Activated T-cell treated with anti-CD3 and anti-CD28 coated beads, Interleukin-2, amount 50 U/mL, for 4 hours (primary cell): ENCODE data around the gene CHD6. TPM values are rescaled to one million over a fixed set of nuclear protein-coding genes. Genes with fewer than 3 reads are reported as not detected.
"Not testable (repeated sequence)": the region's sequence is repeated elsewhere in the genome, so short reads cannot be mapped to it uniquely, and the experiment has no call there.

Source experiments
- ATAC-seq, 2 donors: fragments of 200-7000 bp; cut with Tn5 transposase; one replicate each; pipeline ENCODE4 v1.10.0; 2021
- DNase-seq: peaks from one replicate; pipeline ENCODE4 v3.0.0-alpha.2; 2020
- H3K27me3 Mint-ChIP-seq: one replicate; pipeline ENCODE4 v1.8.0; 2021; ENCODE audit warnings: low read depth, mixed read lengths
- H3K36me3 Mint-ChIP-seq: one replicate; pipeline ENCODE4 v1.8.0; 2022; ENCODE audit warnings: mixed read lengths; ENCODE audit not compliant: insufficient read depth
- H3K4me1 Mint-ChIP-seq: one replicate; pipeline ENCODE4 v1.8.0; 2021; ENCODE audit warnings: low read depth, mixed read lengths
- H3K4me3 Mint-ChIP-seq: one replicate; pipeline ENCODE4 v1.8.0; 2021; ENCODE audit warnings: mild to moderate bottlenecking, moderate library complexity, mixed read lengths
- H3K9me3 Mint-ChIP-seq: one replicate; pipeline ENCODE4 v1.8.0; 2021; ENCODE audit warnings: mixed read lengths
- total RNA-seq, 3 donors: library from RNA; stranded (reverse); gene quantifications; one replicate each; pipeline ENCODE4 v1.2.1, GENCODE V29; 2021

The CHD6 gene
- total RNA-seq, 3 donors from 2014 or later: 13.7 to 15.8 (median 15.5) TPM

- ATAC-seq (no peak), DNase-seq (no peak)
- Mint-ChIP-seq H3K4me1 (peaks cover 60% of the 10 kb centered on the region), H3K4me3 (no peak overlapping the region), H3K36me3 (peaks cover 23% of the 10 kb centered on the region), H3K27me3 (no peaks in the 10 kb centered on the region), H3K9me3 (peaks cover 10% of the 10 kb centered on the region)
Observed at GRCh38 chr20:41559658-41560057, 58.5 kb downstream of the CHD6 start.

- no peaks in the 10 kb centered on the region for H3K27me3 Mint-ChIP-seq
- ATAC-seq (no peak), DNase-seq (no peak)
- peaks cover 10% of the 10 kb centered on the region for H3K9me3 Mint-ChIP-seq
- H3K4me1 Mint-ChIP-seq: peaks cover 21% of the 10 kb centered on the region
- H3K4me3 Mint-ChIP-seq: no peak overlapping the region
- peaks cover 35% of the 10 kb centered on the region for H3K36me3 Mint-ChIP-seq
Observed at GRCh38 chr20:41553142-41553879, 64.9 kb downstream of the CHD6 start.

GRCh38 chr20:41552295-41553068 is 65.7 kb downstream of the CHD6 start:
- Mint-ChIP-seq H3K36me3 (peaks cover 31% of the 10 kb centered on the region), H3K4me3 (no peak overlapping the region), H3K4me1 (peaks cover 22% of the 10 kb centered on the region), H3K27me3 (no peaks in the 10 kb centered on the region), H3K9me3 (peaks cover 10% of the 10 kb centered on the region)
- DNase-seq (no peak), ATAC-seq (no peak)

DNA sequence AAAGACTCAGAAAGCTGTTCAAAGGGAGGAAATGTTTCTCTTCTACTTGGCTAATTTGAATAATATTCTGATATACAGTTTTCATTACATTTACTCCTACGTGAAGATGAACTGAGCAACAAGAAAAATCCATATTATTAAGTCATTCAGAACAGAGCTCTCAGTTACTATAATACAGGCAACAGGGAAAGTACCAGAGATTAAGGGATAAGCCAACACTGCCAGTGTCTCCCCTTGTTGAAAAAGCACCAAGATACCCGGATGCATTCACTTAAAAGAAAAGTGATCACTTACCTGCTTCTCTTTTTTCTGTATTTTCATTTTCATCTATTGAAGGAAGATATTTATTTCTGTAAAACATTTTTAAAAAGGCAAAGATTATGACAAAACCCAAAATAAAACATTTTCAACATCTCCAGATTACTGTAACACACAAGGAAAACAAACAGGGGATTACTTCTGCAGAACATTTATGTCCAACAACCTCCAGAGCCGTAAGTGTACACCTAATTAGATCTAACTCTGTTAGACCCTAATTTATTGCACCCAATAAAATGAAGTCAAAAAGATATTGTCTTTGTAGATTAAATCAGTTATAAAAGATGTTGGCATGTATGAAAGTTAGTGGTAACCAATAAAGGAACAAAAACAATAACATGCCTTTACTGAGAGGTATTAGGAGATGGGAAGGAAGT is 67.0 kb downstream of the CHD6 start:
- no peak for DNase-seq
- H3K4me1 Mint-ChIP-seq: peaks cover 23% of the 10 kb centered on the region
- peaks cover 5% of the 10 kb centered on the region for H3K9me3 Mint-ChIP-seq
- ATAC-seq: no peak
- H3K4me3 Mint-ChIP-seq: no peak overlapping the region
- H3K27me3 Mint-ChIP-seq: no peaks in the 10 kb centered on the region
- H3K36me3 Mint-ChIP-seq: peaks cover 24% of the 10 kb centered on the region

- H3K9me3 Mint-ChIP-seq: peaks cover 5% of the 10 kb centered on the region
- peaks cover 16% of the 10 kb centered on the region for H3K36me3 Mint-ChIP-seq
- H3K4me1 Mint-ChIP-seq: peaks cover 14% of the 10 kb centered on the region
- ATAC-seq: no peak
- H3K27me3 Mint-ChIP-seq: no peaks in the 10 kb centered on the region
- DNase-seq: no peak
- no peak overlapping the region for H3K4me3 Mint-ChIP-seq
Observed at GRCh38 chr20:41547221-41547620, 71.0 kb downstream of the CHD6 start.

DNA sequence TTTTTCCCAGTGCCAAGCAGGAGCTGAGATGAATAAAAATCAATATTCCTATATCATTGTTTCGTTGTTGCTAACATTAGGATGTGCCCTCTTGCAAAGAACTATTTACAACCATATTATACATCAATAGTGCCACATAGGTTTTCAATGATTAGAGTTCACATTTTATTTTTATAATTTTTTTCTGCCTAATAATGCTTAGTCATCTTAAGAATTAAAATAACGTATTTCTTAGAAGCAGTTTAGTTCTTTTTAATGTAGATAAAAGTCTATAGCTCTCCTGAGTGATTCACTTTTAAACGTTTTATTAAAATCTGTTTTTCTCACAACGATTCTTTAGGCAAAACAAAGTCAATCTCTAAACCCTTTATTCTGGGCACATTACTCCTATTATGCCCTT is 71.6 kb downstream of the CHD6 start:
- no peak for DNase-seq
- H3K9me3 Mint-ChIP-seq: peaks cover 5% of the 10 kb centered on the region
- no peak for ATAC-seq
- no peaks in the 10 kb centered on the region for H3K27me3 Mint-ChIP-seq
- no peak overlapping the region for H3K4me3 Mint-ChIP-seq
- peaks cover 7% of the 10 kb centered on the region for H3K4me1 Mint-ChIP-seq
- peaks cover 16% of the 10 kb centered on the region for H3K36me3 Mint-ChIP-seq

DNA sequence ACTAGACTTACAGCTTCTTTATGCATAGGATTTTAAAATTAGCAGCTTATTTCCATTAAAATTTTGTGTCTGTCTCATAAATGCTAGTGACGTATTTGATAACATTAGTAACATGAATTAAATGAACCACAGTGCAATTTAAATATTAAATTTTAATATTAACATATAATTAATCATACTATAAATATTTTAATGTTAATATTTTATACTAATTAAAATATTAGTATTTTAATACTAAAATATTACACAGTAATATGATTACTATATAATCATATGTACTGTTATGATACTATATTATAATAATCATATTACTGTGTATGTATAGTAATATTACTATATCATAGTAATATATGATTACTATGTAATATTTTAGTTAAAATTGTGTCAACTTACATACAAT is 73.7 kb downstream of the CHD6 start:
- H3K36me3 Mint-ChIP-seq: peaks cover 14% of the 10 kb centered on the region
- peaks cover 7% of the 10 kb centered on the region for H3K4me1 Mint-ChIP-seq
- no peak for ATAC-seq
- no peak overlapping the region for H3K4me3 Mint-ChIP-seq
- no peaks in the 10 kb centered on the region for H3K9me3 Mint-ChIP-seq
- no peaks in the 10 kb centered on the region for H3K27me3 Mint-ChIP-seq
- DNase-seq: no peak

DNA sequence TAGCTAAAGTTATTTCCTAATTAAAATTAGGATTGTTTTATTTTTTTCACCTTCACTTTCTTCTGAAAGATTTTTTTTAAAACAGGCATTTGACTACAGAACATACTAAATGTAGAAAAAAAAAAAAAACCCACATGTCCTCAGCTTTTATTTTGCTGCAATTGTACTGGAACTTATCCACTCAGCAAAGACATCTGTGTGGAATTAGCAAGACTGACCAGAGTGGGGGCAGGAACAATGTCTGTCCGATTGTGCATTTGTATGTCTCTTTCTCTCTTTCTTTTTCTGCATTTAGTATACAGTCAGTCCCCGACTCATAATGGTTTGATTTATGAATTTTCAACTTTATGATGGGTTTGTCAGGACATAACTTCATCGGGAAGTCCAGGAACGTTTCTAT is 77.3 kb downstream of the CHD6 start:
- DNase-seq (no peak), ATAC-seq (no peak)
- Mint-ChIP-seq H3K4me3 (no peak overlapping the region), H3K36me3 (peaks cover 32% of the 10 kb centered on the region), H3K27me3 (no peaks in the 10 kb centered on the region), H3K9me3 (peaks cover 4% of the 10 kb centered on the region), H3K4me1 (peaks cover 5% of the 10 kb centered on the region)

DNA sequence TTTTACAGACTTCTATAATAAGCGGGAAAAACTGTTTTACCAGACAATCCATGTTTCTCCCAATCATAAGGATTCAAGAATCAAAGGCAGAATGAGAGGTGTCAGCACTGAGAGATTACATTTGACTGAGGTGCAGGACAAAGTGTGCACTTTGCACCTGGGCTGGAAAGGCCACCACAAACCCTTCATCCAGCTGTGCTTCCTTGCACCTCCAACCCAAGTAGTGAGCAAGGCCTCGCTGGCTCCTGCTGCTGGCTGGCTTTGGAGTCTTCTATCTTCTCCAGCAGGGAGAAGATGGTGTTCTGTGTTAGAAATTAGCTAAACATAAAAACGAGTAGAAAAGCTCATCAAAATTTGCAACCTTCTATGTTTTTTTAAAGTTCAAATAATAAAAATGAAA is 77.7 kb downstream of the CHD6 start:
- H3K9me3 Mint-ChIP-seq: peaks cover 4% of the 10 kb centered on the region
- H3K4me1 Mint-ChIP-seq: peaks cover 2% of the 10 kb centered on the region
- ATAC-seq: no peak
- peaks cover 32% of the 10 kb centered on the region for H3K36me3 Mint-ChIP-seq
- no peak for DNase-seq
- no peak overlapping the region for H3K4me3 Mint-ChIP-seq
- no peaks in the 10 kb centered on the region for H3K27me3 Mint-ChIP-seq

- ATAC-seq: no peak
- Mint-ChIP-seq H3K27me3 (no peaks in the 10 kb centered on the region), H3K4me3 (no peak overlapping the region), H3K36me3 (peaks cover 31% of the 10 kb centered on the region), H3K4me1 (peaks cover 2% of the 10 kb centered on the region), H3K9me3 (peaks cover 4% of the 10 kb centered on the region)
- DNase-seq: no peak
Observed at GRCh38 chr20:41538810-41539596, 79.2 kb downstream of the CHD6 start.

- ATAC-seq: no peak
- H3K4me1 Mint-ChIP-seq: peaks cover 4% of the 10 kb centered on the region
Observed at GRCh38 chr20:41537865-41538264, 80.3 kb downstream of the CHD6 start.

GRCh38 chr20:41535551-41535950 is 82.6 kb downstream of the CHD6 start:
- H3K4me3 Mint-ChIP-seq, H3K27me3 Mint-ChIP-seq, DNase-seq, H3K9me3 Mint-ChIP-seq, ATAC-seq, H3K4me1 Mint-ChIP-seq: not testable (repeated sequence)
- H3K36me3 Mint-ChIP-seq: peaks cover 50% of the 10 kb centered on the region

More at GRCh38 chr20:41537865-41538264, 80.3 kb downstream of the CHD6 start:
- no peak overlapping the region for H3K4me3 Mint-ChIP-seq
- H3K36me3 Mint-ChIP-seq: peaks cover 36% of the 10 kb centered on the region
- no peak for DNase-seq
- no peaks in the 10 kb centered on the region for H3K27me3 Mint-ChIP-seq
- peaks cover 4% of the 10 kb centered on the region for H3K9me3 Mint-ChIP-seq

- Mint-ChIP-seq H3K4me1 (peaks cover 2% of the 10 kb centered on the region), H3K27me3 (no peaks in the 10 kb centered on the region), H3K36me3 (peaks cover 45% of the 10 kb centered on the region), H3K4me3 (no peak overlapping the region), H3K9me3 (peaks cover 4% of the 10 kb centered on the region)
- DNase-seq: no peak
- no peak for ATAC-seq
Observed at GRCh38 chr20:41534842-41535241, 83.3 kb downstream of the CHD6 start.

GRCh38 chr20:41534170-41534569 is 84.0 kb downstream of the CHD6 start:
- Mint-ChIP-seq H3K4me1 (peaks cover 5% of the 10 kb centered on the region), H3K9me3 (peaks cover 4% of the 10 kb centered on the region), H3K27me3 (no peaks in the 10 kb centered on the region), H3K4me3 (no peak overlapping the region), H3K36me3 (peaks cover 44% of the 10 kb centered on the region)
- DNase-seq (no peak), ATAC-seq (no peak)
